HepG2 (cell line): ENCODE data around the gene APOBEC3B. TPM values are rescaled to one million over a fixed set of nuclear protein-coding genes. Genes with fewer than 3 reads are reported as not detected.

Experiments
- ATAC-seq: fragments of 200-7000 bp; cut with Tn5 transposase; 3 replicates; pipeline ENCODE4 v1.9.1; 2020; ENCODE audit warnings: mild to moderate bottlenecking, moderate library complexity
- Bru-seq: library from RNA; stranded (reverse); fragments of 400-500 nt; gene quantifications from one replicate; lab custom pipeline; 2021; lab: Mats Ljungman, UMichigan
- BruChase-seq, 2 experiments: library from RNA; stranded (reverse); fragments of 400-500 nt; gene quantifications; one replicate each; lab custom pipeline; 2021; lab: Mats Ljungman, UMichigan
- BruUV-seq: library from RNA; stranded (reverse); fragments of 400-500 nt; replicated peaks from 2 replicates; lab custom pipeline; 2021; lab: Mats Ljungman, UMichigan
- CTCF ChIA-PET: fragments of 300-600 bp; formaldehyde crosslinking; extraction: SDS; loops from one replicate; lab custom pipeline; 2021; ENCODE audit warnings: low total read pairs, inconsistent platforms, low intra/inter-chr PET ratio; lab: Yijun Ruan, JAX
- POLR2A ChIA-PET: fragments of 350-600 bp; sonication (Branson Sonifier 250); formaldehyde crosslinking; loops from one replicate; lab custom pipeline; 2020; ENCODE audit warnings: antibody characterized with exemption, inconsistent platforms; lab: Yijun Ruan, JAX
- DNase-seq: peaks from one replicate; pipeline ENCODE4 v3.0.0-alpha.2; 2015; ENCODE audit warnings: low spot score
- FAIRE-seq: peaks from 3 replicates; lab custom pipeline; 2011; peaks lifted over from hg19 to GRCh38; lab: Jason Lieb, UNC
- H2AFZ ChIP-seq: one replicate; pipeline ENCODE4 v1.6.1; 2011; ENCODE audit warnings: low read length, inconsistent platforms
- H3K27ac ChIP-seq: fragments of 300-600 bp; 3 replicates; pipeline ENCODE4 v1.8.0; 2011; ENCODE audit warnings: mixed run types, mild to moderate bottlenecking, mixed read lengths, low read length, inconsistent platforms; ENCODE audit not compliant: insufficient read depth; ENCODE audit errors: extremely low read length
- H3K27me3 ChIP-seq, 2 experiments: fragments of 200-600 bp in 1 of 2; 2 replicates in 1 of 2; 3 replicates in 1 of 2; pipeline versions ENCODE4 v1.6.0 to v1.8.0; 2011; ENCODE audit warnings: low read length in 2 of 2, mild to moderate bottlenecking in 2 of 2, moderate library complexity in 2 of 2, inconsistent platforms in 1 of 2; ENCODE audit not compliant: insufficient read depth in 2 of 2, control insufficient read depth in 1 of 2
- H3K36me3 ChIP-seq, 2 experiments: fragments of 200-600 bp in 1 of 2; replicated peaks in 1 of 2; 2 replicates in 1 of 2; 3 replicates in 1 of 2; pipeline versions ENCODE4 v1.5.1 to v1.8.0; 2011; ENCODE audit warnings: low read length in 2 of 2, inconsistent platforms in 1 of 2; ENCODE audit not compliant: insufficient read depth in 2 of 2, control insufficient read depth in 1 of 2
- H3K4me1 ChIP-seq: 2 replicates; pipeline ENCODE4 v1.5.1; 2012; ENCODE audit warnings: low read length, inconsistent platforms; ENCODE audit not compliant: insufficient read depth
- H3K4me2 ChIP-seq: 2 replicates; pipeline ENCODE4 v1.6.0; 2011; ENCODE audit warnings: low read depth, low read length, inconsistent platforms
- H3K4me3 ChIP-seq, 3 experiments: fragments of 200-600 bp in 1 of 3; sonication (generic), shearing (Covaris generic) in 1 of 3; replicated peaks in 1 of 3; 2 replicates each; pipeline ENCODE4 v1.5.1; 2011 to 2016; ENCODE audit warnings: low read length in 3 of 3, inconsistent platforms in 2 of 3, low read depth in 2 of 3, mild to moderate bottlenecking in 2 of 3, control low read depth in 1 of 3, mixed read lengths in 1 of 3; ENCODE audit not compliant: insufficient read depth in 1 of 3
- H3K79me2 ChIP-seq: one replicate; pipeline ENCODE4 v1.6.1; 2011; ENCODE audit warnings: low read length, inconsistent platforms; ENCODE audit not compliant: insufficient read depth
- H3K9ac ChIP-seq: 2 replicates; pipeline ENCODE4 v1.6.0; 2011; ENCODE audit warnings: mild to moderate bottlenecking, low read depth, low read length, inconsistent platforms; ENCODE audit not compliant: insufficient read depth
- H3K9me3 ChIP-seq: 2 replicates; pipeline ENCODE4 v1.5.1; 2012; ENCODE audit warnings: mild to moderate bottlenecking, low read length
- H4K20me1 ChIP-seq: 2 replicates; pipeline ENCODE4 v1.6.0; 2011; ENCODE audit warnings: inconsistent platforms, mild to moderate bottlenecking, low read length, moderate library complexity; ENCODE audit not compliant: insufficient read depth
- ARNT2 ChIP-seq: sonication (generic); formaldehyde crosslinking; IDR thresholded peaks from 2 replicates; pipeline ENCODE4 v1.8.0; 2022; ENCODE audit warnings: mild to moderate bottlenecking, low read depth, missing genetic modification reagents, moderate library complexity
- ATF1 ChIP-seq: IDR thresholded peaks from 2 replicates; pipeline ENCODE4 v1.6.1; 2016; ENCODE audit warnings: mild to moderate bottlenecking, control low read depth
- ATF3 ChIP-seq: sonication (generic); formaldehyde crosslinking; IDR thresholded peaks from 2 replicates; pipeline ENCODE4 v1.4.0; 2020; ENCODE audit warnings: missing genetic modification reagents
- DR1 ChIP-seq: sonication (generic); formaldehyde crosslinking; IDR thresholded peaks from 2 replicates; pipeline ENCODE4 v1.8.0; 2021; ENCODE audit warnings: mild to moderate bottlenecking, missing genetic modification reagents, inconsistent platforms
- ELF1 ChIP-seq: sonication (generic); formaldehyde crosslinking; IDR thresholded peaks from 2 replicates; pipeline ENCODE4 v1.4.0; 2020; ENCODE audit warnings: missing genetic modification reagents
- KDM5B ChIP-seq: sonication (generic); formaldehyde crosslinking; IDR thresholded peaks from 2 replicates; pipeline ENCODE4 v1.4.0; 2020; ENCODE audit warnings: missing genetic modification reagents, mild to moderate bottlenecking, borderline replicate concordance
- MAF1 ChIP-seq: sonication (generic); formaldehyde crosslinking; IDR thresholded peaks from 2 replicates; pipeline ENCODE4 v1.5.0; 2020; ENCODE audit warnings: missing genetic modification reagents, borderline replicate concordance
- MAFG ChIP-seq: sonication (generic); formaldehyde crosslinking; IDR thresholded peaks from 2 replicates; pipeline ENCODE4 v1.5.1; 2020; ENCODE audit warnings: mild to moderate bottlenecking, missing genetic modification reagents
- NR2C2 ChIP-seq: sonication (generic); formaldehyde crosslinking; IDR thresholded peaks from 2 replicates; pipeline ENCODE4 v1.4.0; 2020; ENCODE audit warnings: missing genetic modification reagents, mild to moderate bottlenecking, moderate library complexity, borderline replicate concordance
- NR2F1 ChIP-seq, 2 experiments: fragments of 450-650 bp in 1 of 2; formaldehyde crosslinking in 1 of 2; IDR thresholded peaks; 2 replicates each; pipeline versions ENCODE4 v1.5.0 to v1.6.1; 2016 to 2020; ENCODE audit warnings: mild to moderate bottlenecking in 1 of 2, missing compliant biosample characterization in 1 of 2, missing genetic modification reagents in 1 of 2, moderate library complexity in 1 of 2
- TRAFD1 ChIP-seq: sonication (generic); formaldehyde crosslinking; IDR thresholded peaks from 2 replicates; pipeline ENCODE4 v1.5.1; 2020; ENCODE audit warnings: missing genetic modification reagents, mild to moderate bottlenecking, borderline replicate concordance
- ZNF343 ChIP-seq: sonication (generic); formaldehyde crosslinking; IDR thresholded peaks from 2 replicates; pipeline ENCODE4 v1.4.0; 2020; ENCODE audit warnings: mild to moderate bottlenecking, missing genetic modification reagents
- ZNF383 ChIP-seq: sonication (generic); formaldehyde crosslinking; IDR thresholded peaks from 2 replicates; pipeline ENCODE4 v1.4.0; 2020; ENCODE audit warnings: missing genetic modification reagents, mild to moderate bottlenecking, borderline replicate concordance
- ZNF556 ChIP-seq: sonication (generic); formaldehyde crosslinking; IDR thresholded peaks from 2 replicates; pipeline ENCODE4 v1.4.0; 2020; ENCODE audit warnings: mild to moderate bottlenecking, missing genetic modification reagents, borderline replicate concordance
- ZNF605 ChIP-seq: sonication (generic); formaldehyde crosslinking; IDR thresholded peaks from 2 replicates; pipeline ENCODE4 v1.8.0; 2022; ENCODE audit warnings: mild to moderate bottlenecking, missing genetic modification reagents
- WGBS: methylation state at CpG from one replicate; pipeline ENCODE4 v1.1.6; 2017; ENCODE audit warnings: low lambda C conversion rate; 5-methylcytosine and 5-hydroxymethylcytosine counted together
- in situ Hi-C: cut with HindIII; loops from 2 replicates; pipeline ENCODE4 v1.10.0; 2017; ENCODE audit warnings: low pct_unique_long_range_greater_than_20kb; ENCODE audit not compliant: extremely low pct_ligation_motif_present
- intact Hi-C: fragments of 100-400 bp; cut with micrococcal nuclease; formaldehyde crosslinking; loops from one replicate; pipeline ENCODE4 v1.10.0; 2022; ENCODE audit not compliant: unreplicated experiment
- long read RNA-seq, 2 experiments: library from RNA in 1 of 2; library from polyadenylated mRNA in 1 of 2; stranded (forward) in 1 of 2; unstranded in 1 of 2; transcript quantifications; one replicate each; pipeline ENCODE4 v2.0.0, GENCODE V29; 2019 to 2022
- polyA minus RNA-seq, 3 experiments: library from RNA; depleted of rRNA, polyadenylated mRNA; stranded (reverse); fragments of >200 nt; gene quantifications; 2 replicates each; pipeline ENCODE4 v1.2.3, GENCODE V29; 2011; ENCODE audit warnings: low replicate concordance in 1 of 3
- polyA plus RNA-seq, 8 experiments: library from polyadenylated mRNA; depleted of rRNA in 3 of 8; stranded (reverse) in 7 of 8; unstranded in 1 of 8; fragments of >200 nt; fragmentation: Illumina TruSeq in 4 of 8; extraction: Trizol in 4 of 8; gene quantifications; 2 replicates each; pipeline versions ENCODE4 v1.2.1 to v1.2.3, GENCODE V29; 2011 to 2016; ENCODE audit warnings: low read depth in 4 of 8, missing spikeins in 1 of 8, mixed read lengths in 1 of 8; ENCODE audit not compliant: insufficient read depth in 1 of 8
- total RNA-seq, 5 experiments: library from RNA; depleted of rRNA; stranded (reverse); fragments of >200 nt; fragmentation: Illumina TruSeq; extraction: Trizol; gene quantifications; 2 replicates each; pipeline ENCODE4 v1.2.3, GENCODE V29; 2016; ENCODE audit warnings: low read depth in 1 of 5

The APOBEC3B gene
- 8.8 and 13.9 TPM in 2 replicates for total RNA-seq (2016; rRNA removed; fragmentation: Illumina TruSeq; extraction: Trizol)
- total RNA-seq (2016; cell fraction: cytosol; rRNA removed; fragmentation: Illumina TruSeq; extraction: Trizol; ENCODE audit: low read depth), result 1.5 and 2.7 TPM in 2 replicates
- 8.7 and 13.4 TPM in 2 replicates for total RNA-seq (2016; cell fraction: insoluble cytoplasmic fraction; rRNA removed; fragmentation: Illumina TruSeq; extraction: Trizol)
- total RNA-seq (2016; cell fraction: membrane; rRNA removed; fragmentation: Illumina TruSeq; extraction: Trizol), result 3.5 and 3.8 TPM in 2 replicates
- 4.5 and 4.8 TPM in 2 replicates for total RNA-seq (2016; cell fraction: nucleus; rRNA removed; fragmentation: Illumina TruSeq; extraction: Trizol)
- polyA plus RNA-seq (2011; rRNA removed), result 4.3 and 6.7 TPM in 2 replicates
- polyA plus RNA-seq (2011; cell fraction: cytosol; rRNA removed), result 7.1 and 9.4 TPM in 2 replicates
- polyA plus RNA-seq (2011; cell fraction: nucleus; rRNA removed), result 2.7 and 3.5 TPM in 2 replicates
- polyA plus RNA-seq (2012), result 2.1 and 7.1 TPM in 2 replicates
- 3.0 and 3.6 TPM in 2 replicates for polyA plus RNA-seq (2016; cell fraction: cytosol; fragmentation: Illumina TruSeq; extraction: Trizol; ENCODE audit: low read depth)
- 20.9 and 21.9 TPM in 2 replicates for polyA plus RNA-seq (2016; cell fraction: insoluble cytoplasmic fraction; fragmentation: Illumina TruSeq; extraction: Trizol; ENCODE audit: low read depth)
- polyA plus RNA-seq (2016; cell fraction: membrane; fragmentation: Illumina TruSeq; extraction: Trizol; ENCODE audit: low read depth), result 3.2 and 4.1 TPM in 2 replicates
- polyA plus RNA-seq (2016; cell fraction: nucleus; fragmentation: Illumina TruSeq; extraction: Trizol; ENCODE audit: insufficient read depth, low read depth), result 9.6 and 11.7 TPM in 2 replicates
- polyA minus RNA-seq (2011; rRNA and poly(A)+ RNA removed; ENCODE audit: low replicate concordance), result 9.8 and 29.9 TPM in 2 replicates
- 3.8 and 5.0 TPM in 2 replicates for polyA minus RNA-seq (2011; cell fraction: cytosol; rRNA and poly(A)+ RNA removed)
- polyA minus RNA-seq (2011; cell fraction: nucleus; rRNA and poly(A)+ RNA removed), result 1.2 and 1.6 TPM in 2 replicates
- percentile 35 among the genes with signal in this experiment for Bru-seq, nascent RNA
- percentile 61 among the genes with signal in this experiment for BruChase-seq, experiment 1, labeled RNA remaining after a 6-hour chase
- percentile 44 among the genes with signal in this experiment for BruChase-seq, experiment 2, labeled RNA remaining after a 2-hour chase
- long read RNA-seq, experiment 1, transcript APOBEC3B-201 (8 exons, 1,533 nt), result major isoform, 29 of 31 reads
- long read RNA-seq, experiment 1, partial matches to known transcripts, result 2 of 31 reads
- long read RNA-seq, experiment 1, other reads (novel, unspliced or antisense), result 0 of 31 reads
- long read RNA-seq, experiment 2, partial matches to known transcripts, result 1 of 3 reads
- long read RNA-seq, experiment 2, other reads (novel, unspliced or antisense), result 0 of 3 reads

- POLR2A ChIA-PET, result interaction anchor here (1.0 kb wide), 1 partner anchor 180 kb away, joined by 3 read pairs; no protein-coding TSS in a partner anchor
- no peaks in the 10 kb centered on the region for H3K36me3 ChIP-seq
- no peaks in the 10 kb centered on the region for H4K20me1 ChIP-seq
- 15% methylated on average over 13 of the region's 16 CpGs for WGBS
- ATAC-seq (peak; percentile 94), FAIRE-seq (peak; percentile 91), DNase-seq (peak; percentile 86)
- peak within 1 kb of the TSS; percentile 82 for H3K4me2 ChIP-seq
- 0 out of 2 replicates have a peak within 1 kb of the TSS, but pooled peaks have one; percentile 1 for H3K9ac ChIP-seq
- H2AFZ ChIP-seq, result no peak within 1 kb of the TSS
- H3K27ac ChIP-seq, result no peak within 1 kb of the TSS
- no peaks in the 10 kb centered on the region for H3K27me3 ChIP-seq
- in situ Hi-C loops (no loop called here), intact Hi-C loops (no loop called here)
- CTCF ChIA-PET, result interaction anchor here (0.8 to 1.7 kb wide), 3 partner anchors 21 to 112 kb away, joined by 4 to 11 read pairs (median 7); no protein-coding TSS in a partner anchor
- no peaks in the 10 kb centered on the region for H3K79me2 ChIP-seq
- H3K4me1 ChIP-seq, result peaks cover 27% of the 10 kb centered on the region
- no peaks in the 10 kb centered on the region for H3K9me3 ChIP-seq
- BruUV-seq, result TSS peak; percentile 79
- peak within 1 kb of the TSS; percentile 46 to 70 (median 51) for H3K4me3 ChIP-seq
- peak; percentile 33; the same call in 1 of the 2 replicates for TF ChIP-seq ZNF605 (CRISPR knock-in tag)
- TF ChIP-seq NR2C2 (CRISPR knock-in tag), result peak; percentile 80
- TF ChIP-seq ARNT2, result no peak
- TF ChIP-seq DR1 (CRISPR knock-in tag), result no peak
- no peak for TF ChIP-seq ATF1 (CRISPR knock-in tag)
- TF ChIP-seq NR2F1 (CRISPR knock-in tag; IDR thresholded peaks at IDR 0.05), result no peak
- TF ChIP-seq ATF3 (CRISPR knock-in tag), result peak; percentile 61; the same call in 1 of the 2 replicates
- TF ChIP-seq MAF1 (CRISPR knock-in tag), result no peak
- no peak for TF ChIP-seq ZNF383 (CRISPR knock-in tag)
- TF ChIP-seq MAFG (CRISPR knock-in tag), result no peak
- TF ChIP-seq TRAFD1 (CRISPR knock-in tag), result no peak
- TF ChIP-seq ELF1, result peak; percentile 73
- TF ChIP-seq KDM5B (CRISPR knock-in tag), result peak; percentile 70; the same call in 1 of the 2 replicates
- TF ChIP-seq ZNF556 (CRISPR knock-in tag), result peak; percentile 51; the same call in 1 of the 2 replicates
- 0 out of 2 replicates have a peak, but pooled peaks have one; percentile 35 for TF ChIP-seq ZNF343 (CRISPR knock-in tag)
These were observed at the start of gene APOBEC3B for GRCh38 chr22:38981992-38982927. TSS of gene APOBEC3B (plus strand) at chr22:38982347. CDS start at chr22:38982454, 107 bp downstream.
